Astrocyte of the cerebellum (primary cell): Measurements from ENCODE around the gene TMEM106B.

ENCODE experiments used
- DNase-seq: peaks from one replicate; pipeline ENCODE4 v3.0.0-alpha.2; 2011; ENCODE audit warnings: low read depth
- H3K4me3 ChIP-seq: 2 replicates; pipeline ENCODE4 v1.5.1; 2011; ENCODE audit warnings: mild to moderate bottlenecking, low read depth, low read length, moderate library complexity
- CTCF ChIP-seq: IDR thresholded peaks from 2 replicates; pipeline ENCODE4 v1.5.1; 2012; ENCODE audit warnings: low read length, low read depth, moderate library complexity, mild to moderate bottlenecking; ENCODE audit errors: missing control alignments
- in situ Hi-C: cut with HindIII; loops from 2 replicates; pipeline ENCODE4 v1.10.0; 2017; ENCODE audit warnings: low sequenced_read_pairs

The TMEM106B gene

GRCh38 chr7:12237007-12237406 lies 25.9 kb downstream of the TMEM106B start:
- in situ Hi-C loops: no loop called here
- no peak for DNase-seq
- TF ChIP-seq CTCF: no peak
- no peak overlapping the region for H3K4me3 ChIP-seq

GRCh38 chr7:12239806-12240205 lies 28.7 kb downstream of the TMEM106B start:
- TF ChIP-seq CTCF: no peak
- no peak overlapping the region for H3K4me3 ChIP-seq
- in situ Hi-C loops: no loop called here
- DNase-seq: no peak

GRCh38 chr7:12244129-12244528 lies 33.0 kb downstream of the TMEM106B start:
- no peak for DNase-seq
- TF ChIP-seq CTCF: peak; percentile 41
- no peak overlapping the region for H3K4me3 ChIP-seq
- in situ Hi-C loops: no loop called here

- no peak for TF ChIP-seq CTCF
- in situ Hi-C loops: no loop called here
- H3K4me3 ChIP-seq: no peak overlapping the region
- DNase-seq: no peak
Measured at GRCh38 chr7:12244694-12245093, 33.6 kb downstream of the TMEM106B start.

GRCh38 chr7:12249706-12250105 lies 38.6 kb downstream of the TMEM106B start:
- DNase-seq: no peak
- in situ Hi-C loops: no loop called here
- no peak overlapping the region for H3K4me3 ChIP-seq
- no peak for TF ChIP-seq CTCF

GRCh38 chr7:12250232-12250631 lies 39.1 kb downstream of the TMEM106B start:
- DNase-seq: no peak
- in situ Hi-C loops: no loop called here
- H3K4me3 ChIP-seq: no peak overlapping the region
- no peak for TF ChIP-seq CTCF

- in situ Hi-C loops: no loop called here
- TF ChIP-seq CTCF: no peak
- H3K4me3 ChIP-seq: no peak overlapping the region
- DNase-seq: no peak
Measured at GRCh38 chr7:12256090-12256489, 45.0 kb downstream of the TMEM106B start.
